ENCODE data around the gene TMPRSS7. TPM values are rescaled to one million over a fixed set of nuclear protein-coding genes. Genes with fewer than 3 reads are reported as not detected.

TMPRSS7 gene
- total RNA-seq, 1 experiment from 2014 or later = not detected

GRCh38 chr3:111998636-111999483 lies 35.7 kb upstream of the TMPRSS7 start, which contains the start of gene TAGLN3:
Gene TAGLN3 (plus strand): TSS chr3:111998922. CDS start chr3:111999423, 501 bp downstream.
- ChIA-PET CTCF (interaction anchor here (0.8 to 5.0 kb wide), 8 partner anchors 10 to 330 kb away, joined by 3 to 95 read pairs (median 4); partner anchors contain the start of gene ABHD10), POLR2A (interaction anchor here (1.2 to 2.2 kb wide), 4 partner anchors 9 to 20 kb away, joined by 4 to 7 read pairs (median 6); partner anchors contain the start of gene ABHD10)
- H3K9me3 Mint-ChIP-seq = no peaks in the 10 kb centered on the region
- no peak for TF ChIP-seq E2F4 (CRISPR knock-in tag; IDR thresholded peaks at IDR 0.05; ENCODE audit: borderline replicate concordance, low read depth)
- no peak for TF ChIP-seq ELF4 (CRISPR knock-in tag; IDR thresholded peaks at IDR 0.05; ENCODE audit: low read depth)
- no peak for TF ChIP-seq CDX4 (CRISPR knock-in tag; IDR thresholded peaks at IDR 0.05; ENCODE audit: borderline replicate concordance)
- TF ChIP-seq ZNF416 (CRISPR knock-in tag; IDR thresholded peaks at IDR 0.05) = no peak
- TF ChIP-seq TCF7 (CRISPR knock-in tag; IDR thresholded peaks at IDR 0.05; ENCODE audit: low read depth) = no peak
- TF ChIP-seq ZNF281 (CRISPR knock-in tag; IDR thresholded peaks at IDR 0.05) = no peak
- peak; percentile 33; the same call in 1 of the 2 replicates for TF ChIP-seq MAX (CRISPR knock-in tag; IDR thresholded peaks at IDR 0.05)
- no peak for TF ChIP-seq ARID4B (CRISPR knock-in tag; IDR thresholded peaks at IDR 0.05; ENCODE audit: borderline replicate concordance)
- TF ChIP-seq ZNF232 (CRISPR knock-in tag; IDR thresholded peaks at IDR 0.05) = no peak
- TF ChIP-seq ATF2 (CRISPR knock-in tag; IDR thresholded peaks at IDR 0.05; ENCODE audit: borderline replicate concordance, low read depth) = no peak
- TF ChIP-seq ZNF317 (CRISPR knock-in tag; IDR thresholded peaks at IDR 0.05; ENCODE audit: borderline replicate concordance, low read depth) = peak; percentile 72
- TF ChIP-seq ZNF219 (CRISPR knock-in tag; IDR thresholded peaks at IDR 0.05; ENCODE audit: borderline replicate concordance) = no peak
- TF ChIP-seq CTCF (IDR thresholded peaks at IDR 0.05) = no peak
- peaks cover 64% of the 10 kb centered on the region for H3K27me3 Mint-ChIP-seq (ENCODE audit: low read depth)
- peak within 1 kb of the TSS; percentile 90 for H3K4me3 Mint-ChIP-seq
- peaks cover 22% of the 10 kb centered on the region for H3K4me1 Mint-ChIP-seq
- ATAC-seq = peak; percentile 86
- peak; percentile 54 for DNase-seq (ENCODE audit: low spot score)
- no peaks in the 10 kb centered on the region for H3K36me3 Mint-ChIP-seq
- no peak within 1 kb of the TSS for H3K27ac Mint-ChIP-seq
